ENCODE measurements around the gene HSBP1L1. TPM values are rescaled to one million over a fixed set of nuclear protein-coding genes. Genes with fewer than 3 reads are reported as not detected.

The HSBP1L1 gene
- total and polyA plus RNA-seq, 2 experiments from 2014 or later, result 1.8 to 3.7 TPM

DNA sequence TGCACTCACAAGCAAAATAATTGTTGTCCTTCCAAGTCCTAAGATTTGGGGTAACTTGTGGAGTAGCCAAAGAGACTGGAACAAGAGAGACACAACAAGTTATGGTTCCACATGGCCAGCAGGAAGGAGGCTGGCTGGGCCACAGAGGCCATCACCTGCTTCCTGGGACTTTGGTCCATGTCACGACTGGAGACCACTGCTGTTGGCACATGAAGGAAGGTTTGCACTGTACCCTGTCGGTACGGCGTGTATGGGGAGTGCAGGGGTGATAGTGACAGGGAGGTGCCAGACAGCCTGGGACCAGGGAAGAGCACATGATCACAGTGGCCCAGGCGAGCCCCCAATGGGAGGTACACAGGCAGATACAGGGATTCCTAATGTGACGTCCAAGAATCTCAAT lies 28.5 kb upstream of the HSBP1L1 start:
- H3K9me3 Mint-ChIP-seq, result peaks cover 7% of the 10 kb centered on the region; the same call in 2 of the 3 replicates
- H2AFZ ChIP-seq, result no peak overlapping the region
- H3K79me2 ChIP-seq (replicated peaks; ENCODE audit: insufficient read depth), result peaks cover 12% of the 10 kb centered on the region
- H3K9me2 ChIP-seq (ENCODE audit: insufficient read depth), result no peaks in the 10 kb centered on the region
- H3K4me1 ChIP-seq (ENCODE audit: insufficient read depth), result 0 out of 2 replicates have a peak, but pooled peaks cover 3% of the 10 kb centered on the region
- no peak overlapping the region for H3K4me3 ChIP-seq
- H3K4me1 Mint-ChIP-seq, result no peaks in the 10 kb centered on the region; the same call in 2 of the 3 replicates
- no peaks in the 10 kb centered on the region for H3K27me3 ChIP-seq (ENCODE audit: insufficient read depth)
- peaks cover 6% of the 10 kb centered on the region; the same call in 2 of the 3 replicates for H3K36me3 Mint-ChIP-seq (ENCODE audit: low read depth)
- peaks cover 8% of the 10 kb centered on the region; the same call in 1 of the 2 replicates for H4K20me1 ChIP-seq (replicated peaks; ENCODE audit: insufficient read depth)
- H3K4me3 Mint-ChIP-seq, result no peak overlapping the region
- no peak overlapping the region for H3K4me2 ChIP-seq
- H3K27ac Mint-ChIP-seq, result no peak overlapping the region
- H3K27ac ChIP-seq (ENCODE audit: low read depth), result no peak overlapping the region
- H3K27me3 Mint-ChIP-seq (ENCODE audit: insufficient read depth, low read depth, poor library complexity), result no peaks in the 10 kb centered on the region
- DNase-seq (ENCODE audit: low spot score), result no peak
- no peaks in the 10 kb centered on the region for H3K36me3 ChIP-seq (ENCODE audit: insufficient read depth)
- H3F3A ChIP-seq (replicated peaks; ENCODE audit: low read depth), result no peaks in the 10 kb centered on the region
- no peak for TF ChIP-seq POLR2AphosphoS5 (IDR thresholded peaks at IDR 0.05; ENCODE audit: low read depth)
- no peak for ATAC-seq

DNA sequence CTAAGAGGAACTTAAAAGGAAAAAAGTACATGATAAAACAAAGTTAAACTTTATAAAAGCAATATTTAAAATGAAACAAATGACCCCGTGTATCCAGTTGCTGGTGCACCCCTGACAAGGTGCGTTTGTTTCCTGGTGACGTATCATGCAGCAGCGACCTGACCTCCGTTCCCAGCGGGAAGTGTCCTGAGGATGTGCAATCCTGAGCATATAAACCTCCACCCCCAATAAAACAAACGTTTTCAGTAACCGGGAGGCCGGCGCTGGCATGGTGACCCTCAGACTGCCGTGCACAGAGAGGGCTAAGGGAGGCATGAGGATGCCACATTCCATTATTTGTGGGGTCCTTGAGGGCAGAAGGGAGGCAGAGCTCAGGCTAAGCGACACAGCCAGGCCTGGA lies 27.8 kb upstream of the HSBP1L1 start:
- Mint-ChIP-seq H3K4me1 (no peaks in the 10 kb centered on the region; the same call in 2 of the 3 replicates), H3K4me3 (no peak overlapping the region), H3K9me3 (0 out of 3 replicates have a peak, but pooled peaks cover 2% of the 10 kb centered on the region), H3K27ac (no peak overlapping the region), H3K36me3 (ENCODE audit: low read depth) (peaks cover 2% of the 10 kb centered on the region; the same call in 2 of the 3 replicates), H3K27me3 (ENCODE audit: insufficient read depth, low read depth, poor library complexity) (no peaks in the 10 kb centered on the region)
- DNase-seq (ENCODE audit: low spot score), result no peak
- H3K4me3 ChIP-seq, result no peak overlapping the region
- no peaks in the 10 kb centered on the region for H3K27me3 ChIP-seq (ENCODE audit: insufficient read depth)
- H2AFZ ChIP-seq, result no peak overlapping the region
- no peaks in the 10 kb centered on the region for H3F3A ChIP-seq (replicated peaks; ENCODE audit: low read depth)
- H3K27ac ChIP-seq (ENCODE audit: low read depth), result no peak overlapping the region
- H4K20me1 ChIP-seq (replicated peaks; ENCODE audit: insufficient read depth), result peaks cover 8% of the 10 kb centered on the region; the same call in 1 of the 2 replicates
- no peaks in the 10 kb centered on the region for H3K9me2 ChIP-seq (ENCODE audit: insufficient read depth)
- no peaks in the 10 kb centered on the region for H3K36me3 ChIP-seq (ENCODE audit: insufficient read depth)
- H3K4me2 ChIP-seq, result no peak overlapping the region
- H3K4me1 ChIP-seq (ENCODE audit: insufficient read depth), result 0 out of 2 replicates have a peak, but pooled peaks cover 3% of the 10 kb centered on the region
- peaks cover 10% of the 10 kb centered on the region for H3K79me2 ChIP-seq (replicated peaks; ENCODE audit: insufficient read depth)
- no peak for ATAC-seq
- TF ChIP-seq CREB1 (CRISPR knock-in tag; IDR thresholded peaks at IDR 0.05; ENCODE audit: low read depth), result no peak
- no peak for TF ChIP-seq POLR2AphosphoS5 (IDR thresholded peaks at IDR 0.05; ENCODE audit: low read depth)
- TF ChIP-seq EZH2phosphoT487 (IDR thresholded peaks at IDR 0.05; ENCODE audit: unreplicated experiment), result no peak
- no peak for TF ChIP-seq JUNB (IDR thresholded peaks at IDR 0.05; ENCODE audit: unreplicated experiment)
- TF ChIP-seq, protein P1, sequence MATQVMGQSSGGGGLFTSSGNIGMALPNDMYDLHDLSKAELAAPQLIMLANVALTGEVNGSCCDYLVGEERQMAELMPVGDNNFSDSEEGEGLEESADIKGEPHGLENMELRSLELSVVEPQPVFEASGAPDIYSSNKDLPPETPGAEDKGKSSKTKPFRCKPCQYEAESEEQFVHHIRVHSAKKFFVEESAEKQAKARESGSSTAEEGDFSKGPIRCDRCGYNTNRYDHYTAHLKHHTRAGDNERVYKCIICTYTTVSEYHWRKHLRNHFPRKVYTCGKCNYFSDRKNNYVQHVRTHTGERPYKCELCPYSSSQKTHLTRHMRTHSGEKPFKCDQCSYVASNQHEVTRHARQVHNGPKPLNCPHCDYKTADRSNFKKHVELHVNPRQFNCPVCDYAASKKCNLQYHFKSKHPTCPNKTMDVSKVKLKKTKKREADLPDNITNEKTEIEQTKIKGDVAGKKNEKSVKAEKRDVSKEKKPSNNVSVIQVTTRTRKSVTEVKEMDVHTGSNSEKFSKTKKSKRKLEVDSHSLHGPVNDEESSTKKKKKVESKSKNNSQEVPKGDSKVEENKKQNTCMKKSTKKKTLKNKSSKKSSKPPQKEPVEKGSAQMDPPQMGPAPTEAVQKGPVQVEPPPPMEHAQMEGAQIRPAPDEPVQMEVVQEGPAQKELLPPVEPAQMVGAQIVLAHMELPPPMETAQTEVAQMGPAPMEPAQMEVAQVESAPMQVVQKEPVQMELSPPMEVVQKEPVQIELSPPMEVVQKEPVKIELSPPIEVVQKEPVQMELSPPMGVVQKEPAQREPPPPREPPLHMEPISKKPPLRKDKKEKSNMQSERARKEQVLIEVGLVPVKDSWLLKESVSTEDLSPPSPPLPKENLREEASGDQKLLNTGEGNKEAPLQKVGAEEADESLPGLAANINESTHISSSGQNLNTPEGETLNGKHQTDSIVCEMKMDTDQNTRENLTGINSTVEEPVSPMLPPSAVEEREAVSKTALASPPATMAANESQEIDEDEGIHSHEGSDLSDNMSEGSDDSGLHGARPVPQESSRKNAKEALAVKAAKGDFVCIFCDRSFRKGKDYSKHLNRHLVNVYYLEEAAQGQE (IDR thresholded peaks at IDR 0.05; ENCODE audit: unreplicated experiment), result no peak
- TF ChIP-seq ZNF114 (CRISPR knock-in tag; IDR thresholded peaks at IDR 0.05), result no peak
- TF ChIP-seq STAT1 (IDR thresholded peaks at IDR 0.05; ENCODE audit: unreplicated experiment), result no peak
- TF ChIP-seq, protein P2, sequence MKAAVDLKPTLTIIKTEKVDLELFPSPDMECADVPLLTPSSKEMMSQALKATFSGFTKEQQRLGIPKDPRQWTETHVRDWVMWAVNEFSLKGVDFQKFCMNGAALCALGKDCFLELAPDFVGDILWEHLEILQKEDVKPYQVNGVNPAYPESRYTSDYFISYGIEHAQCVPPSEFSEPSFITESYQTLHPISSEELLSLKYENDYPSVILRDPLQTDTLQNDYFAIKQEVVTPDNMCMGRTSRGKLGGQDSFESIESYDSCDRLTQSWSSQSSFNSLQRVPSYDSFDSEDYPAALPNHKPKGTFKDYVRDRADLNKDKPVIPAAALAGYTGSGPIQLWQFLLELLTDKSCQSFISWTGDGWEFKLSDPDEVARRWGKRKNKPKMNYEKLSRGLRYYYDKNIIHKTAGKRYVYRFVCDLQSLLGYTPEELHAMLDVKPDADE (IDR thresholded peaks at IDR 0.05), result no peak
- no peak for TF ChIP-seq EZH2 (IDR thresholded peaks at IDR 0.05; ENCODE audit: low read depth, unreplicated experiment)
- no peak for TF ChIP-seq NANOG (IDR thresholded peaks at IDR 0.05; ENCODE audit: borderline replicate concordance)
- TF ChIP-seq, protein P3, sequence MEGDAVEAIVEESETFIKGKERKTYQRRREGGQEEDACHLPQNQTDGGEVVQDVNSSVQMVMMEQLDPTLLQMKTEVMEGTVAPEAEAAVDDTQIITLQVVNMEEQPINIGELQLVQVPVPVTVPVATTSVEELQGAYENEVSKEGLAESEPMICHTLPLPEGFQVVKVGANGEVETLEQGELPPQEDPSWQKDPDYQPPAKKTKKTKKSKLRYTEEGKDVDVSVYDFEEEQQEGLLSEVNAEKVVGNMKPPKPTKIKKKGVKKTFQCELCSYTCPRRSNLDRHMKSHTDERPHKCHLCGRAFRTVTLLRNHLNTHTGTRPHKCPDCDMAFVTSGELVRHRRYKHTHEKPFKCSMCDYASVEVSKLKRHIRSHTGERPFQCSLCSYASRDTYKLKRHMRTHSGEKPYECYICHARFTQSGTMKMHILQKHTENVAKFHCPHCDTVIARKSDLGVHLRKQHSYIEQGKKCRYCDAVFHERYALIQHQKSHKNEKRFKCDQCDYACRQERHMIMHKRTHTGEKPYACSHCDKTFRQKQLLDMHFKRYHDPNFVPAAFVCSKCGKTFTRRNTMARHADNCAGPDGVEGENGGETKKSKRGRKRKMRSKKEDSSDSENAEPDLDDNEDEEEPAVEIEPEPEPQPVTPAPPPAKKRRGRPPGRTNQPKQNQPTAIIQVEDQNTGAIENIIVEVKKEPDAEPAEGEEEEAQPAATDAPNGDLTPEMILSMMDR (conservative IDR thresholded peaks at IDR 0.05; ENCODE audit: low read depth in 2 of 2), result no peak
- no peak for TF ChIP-seq ZNF331 (CRISPR knock-in tag; IDR thresholded peaks at IDR 0.05; ENCODE audit: low read depth)

All from GM23338 (cell line).